H1 (cell line): ENCODE measurements around the gene TMEM134. TPM values are rescaled to one million over a fixed set of nuclear protein-coding genes. Genes with fewer than 3 reads are reported as not detected.

Source experiments
- CTCF ChIA-PET: fragments of 300-600 bp; sonication (Branson Sonifier 250); formaldehyde crosslinking; loops from one replicate; lab custom pipeline; 2021; ENCODE audit not compliant: partially characterized antibody; lab: Charles Lee
- POLR2A ChIA-PET: fragments of 300-600 bp; sonication (Branson Sonifier 250); formaldehyde crosslinking; loops from one replicate; lab custom pipeline; 2021; ENCODE audit warnings: inconsistent platforms; ENCODE audit not compliant: partially characterized antibody; lab: Charles Lee
- DNase-seq, 2 experiments: peaks; one replicate each; pipeline versions ENCODE4 v3.0.0 to v3.0.0-alpha.2; 2010 to 2022; ENCODE audit warnings: low spot score in 2 of 2, low read depth in 1 of 2, mixed read lengths in 1 of 2
- FAIRE-seq: peaks from 2 replicates; lab custom pipeline; 2011; peaks lifted over from hg19 to GRCh38; lab: Jason Lieb, UNC
- H2AFZ ChIP-seq: 2 replicates; pipeline ENCODE4 v1.8.1; 2012; ENCODE audit warnings: low read length, inconsistent platforms
- H2AK5ac ChIP-seq: 2 replicates; pipeline ENCODE4 v1.6.1; 2013; ENCODE audit warnings: low read depth, low read length
- H2BK120ac ChIP-seq: replicated peaks from 2 replicates; pipeline ENCODE3; 2013; ENCODE audit warnings: low read depth, low read length, inconsistent platforms
- H2BK12ac ChIP-seq: 2 replicates; pipeline ENCODE4 v1.6.1; 2013; ENCODE audit warnings: low read depth, low read length
- H2BK15ac ChIP-seq: 2 replicates; pipeline ENCODE4 v1.6.1; 2013; ENCODE audit warnings: low read length
- H2BK20ac ChIP-seq: 2 replicates; pipeline ENCODE4 v1.6.1; 2013; ENCODE audit warnings: low read length
- H2BK5ac ChIP-seq: 2 replicates; pipeline ENCODE4 v1.6.1; 2013; ENCODE audit warnings: low read depth, low read length
- H3K14ac ChIP-seq: 2 replicates; pipeline ENCODE4 v1.6.1; 2013; ENCODE audit warnings: inconsistent platforms; ENCODE audit not compliant: insufficient read length
- H3K18ac ChIP-seq: 2 replicates; pipeline ENCODE4 v1.6.1; 2013; ENCODE audit warnings: low read length; ENCODE audit errors: extremely low read depth
- H3K23ac ChIP-seq: 2 replicates; pipeline ENCODE4 v1.6.1; 2013; ENCODE audit warnings: inconsistent platforms; ENCODE audit not compliant: insufficient read length
- H3K23me2 ChIP-seq: 2 replicates; pipeline ENCODE4 v1.6.1; 2013; ENCODE audit warnings: low read depth, low read length
- H3K27ac ChIP-seq: 2 replicates; pipeline ENCODE4 v1.6.1; 2011; ENCODE audit warnings: low read depth, low read length, inconsistent platforms
- H3K27me3 ChIP-seq, 4 experiments: replicated peaks in 1 of 4; 1 replicate in 1 of 4; 2 replicates in 3 of 4; pipeline versions ENCODE4 v1.6.1 to v1.8.1; 2011 to 2013; ENCODE audit warnings: low read length in 3 of 4, mild to moderate bottlenecking in 3 of 4, inconsistent platforms in 2 of 4, mixed read lengths in 2 of 4, moderate library complexity in 1 of 4; ENCODE audit not compliant: control insufficient read depth in 3 of 4, insufficient read depth in 3 of 4; ENCODE audit errors: extremely low read depth in 1 of 4
- H3K36me3 ChIP-seq, 4 experiments: 2 replicates each; pipeline versions ENCODE4 v1.6.1 to v1.8.1; 2011 to 2013; ENCODE audit warnings: mild to moderate bottlenecking in 4 of 4, low read length in 3 of 4, moderate library complexity in 2 of 4, control low read depth in 1 of 4, inconsistent platforms in 1 of 4; ENCODE audit not compliant: insufficient read depth in 4 of 4, control insufficient read depth in 2 of 4
- H3K4ac ChIP-seq: replicated peaks from 2 replicates; pipeline ENCODE3; 2013; ENCODE audit warnings: low read length, low read depth, mixed read lengths, inconsistent platforms; ENCODE audit not compliant: insufficient read length
- H3K4me1 ChIP-seq, 4 experiments: replicated peaks in 1 of 4; 1 replicate in 1 of 4; 2 replicates in 3 of 4; pipeline versions ENCODE4 v1.6.1 to v1.8.1; 2011 to 2013; ENCODE audit warnings: low read length in 3 of 4, inconsistent platforms in 2 of 4, mixed read lengths in 1 of 4; ENCODE audit not compliant: insufficient read depth in 4 of 4, control insufficient read depth in 3 of 4
- H3K4me2 ChIP-seq, 2 experiments: 2 replicates each; pipeline versions ENCODE4 v1.6.1 to v1.8.1; 2011 to 2013; ENCODE audit warnings: low read depth in 2 of 2, low read length in 2 of 2, control low read depth in 1 of 2, inconsistent platforms in 1 of 2, mild to moderate bottlenecking in 1 of 2; ENCODE audit not compliant: insufficient read depth in 1 of 2
- H3K4me3 ChIP-seq, 4 experiments: fragments of 200-600, 300-600 bp in 1 of 4; sonication (generic), shearing (Covaris generic), sonication (Bioruptor Twin) in 1 of 4; 2 replicates each; pipeline versions ENCODE4 v1.5.1 to v1.8.1; 2011 to 2016; ENCODE audit warnings: low read length in 4 of 4, low read depth in 3 of 4, control low read depth in 2 of 4, inconsistent platforms in 2 of 4, mild to moderate bottlenecking in 2 of 4, mixed read lengths in 1 of 4, moderate library complexity in 1 of 4; ENCODE audit not compliant: insufficient read depth in 2 of 4; ENCODE audit errors: extremely low read depth in 1 of 4
- H3K56ac ChIP-seq: replicated peaks from 2 replicates; pipeline ENCODE3; 2013; ENCODE audit warnings: low read depth, mild to moderate bottlenecking, mixed read lengths, low read length, inconsistent platforms; ENCODE audit not compliant: insufficient read length
- H3K79me1 ChIP-seq: 2 replicates; pipeline ENCODE4 v1.6.1; 2013; ENCODE audit warnings: low read depth, low read length, control low read depth
- H3K79me2 ChIP-seq, 2 experiments: 2 replicates each; pipeline versions ENCODE4 v1.6.1 to v1.8.1; 2012 to 2013; ENCODE audit warnings: low read length in 2 of 2, mild to moderate bottlenecking in 2 of 2, inconsistent platforms in 1 of 2; ENCODE audit not compliant: insufficient read depth in 2 of 2, control insufficient read depth in 1 of 2
- H3K9ac ChIP-seq, 4 experiments: replicated peaks in 1 of 4; 1 replicate in 1 of 4; 2 replicates in 3 of 4; pipeline versions ENCODE4 v1.6.1 to v1.8.1; 2011 to 2013; ENCODE audit warnings: low read depth in 3 of 4, low read length in 3 of 4, control low read depth in 2 of 4, mild to moderate bottlenecking in 2 of 4, moderate library complexity in 2 of 4, inconsistent platforms in 1 of 4; ENCODE audit errors: extremely low read depth in 1 of 4
- H3K9me3 ChIP-seq, 2 experiments: 2 replicates each; pipeline versions ENCODE4 v1.6.1 to v1.8.1; 2012 to 2013; ENCODE audit warnings: mild to moderate bottlenecking in 2 of 2, moderate library complexity in 2 of 2, control low read depth in 1 of 2, inconsistent platforms in 1 of 2, low read depth in 1 of 2, low read length in 1 of 2, mixed read lengths in 1 of 2; ENCODE audit not compliant: insufficient read depth in 2 of 2
- H4K20me1 ChIP-seq, 2 experiments: replicated peaks in 1 of 2; 2 replicates each; pipeline versions ENCODE3 to v1.8.1; 2011 to 2013; ENCODE audit warnings: inconsistent platforms in 2 of 2, low read length in 2 of 2, mild to moderate bottlenecking in 1 of 2; ENCODE audit not compliant: insufficient read depth in 2 of 2, control insufficient read depth in 1 of 2
- H4K5ac ChIP-seq: 2 replicates; pipeline ENCODE4 v1.6.1; 2013; ENCODE audit warnings: low read length, low read depth, mixed read lengths, inconsistent platforms; ENCODE audit not compliant: insufficient read length
- H4K8ac ChIP-seq: 2 replicates; pipeline ENCODE4 v1.8.0; 2013; ENCODE audit warnings: mild to moderate bottlenecking, moderate library complexity, low read length, inconsistent platforms; ENCODE audit not compliant: insufficient read depth; ENCODE audit errors: extremely low read depth
- H4K91ac ChIP-seq: replicated peaks from 2 replicates; pipeline ENCODE3; 2013; ENCODE audit warnings: low read length, mixed read lengths, inconsistent platforms; ENCODE audit not compliant: insufficient read length
- CREB1 ChIP-seq: IDR thresholded peaks from 2 replicates; pipeline ENCODE4 v1.6.1; 2012; ENCODE audit warnings: inconsistent platforms
- FOSL1 ChIP-seq: IDR thresholded peaks from 2 replicates; pipeline ENCODE4 v1.6.1; 2011; ENCODE audit warnings: mild to moderate bottlenecking, low read depth, low read length, moderate library complexity; ENCODE audit not compliant: insufficient read depth
- KDM4A ChIP-seq: IDR thresholded peaks from one replicate; pipeline ENCODE4 v1.7.1; 2012; ENCODE audit warnings: low read depth, mild to moderate bottlenecking, moderate library complexity, low read length, inconsistent platforms; ENCODE audit not compliant: severe bottlenecking
- MAFK ChIP-seq: IDR thresholded peaks from 2 replicates; pipeline ENCODE4 v1.6.1; 2012; ENCODE audit warnings: low read depth, mild to moderate bottlenecking, improper control_type of control experiment, low read length
- PHF8 ChIP-seq: fragments of 200-600 bp; sonication (generic); conservative IDR thresholded peaks from 2 replicates; pipeline ENCODE4 v1.7.1; 2012; ENCODE audit warnings: low read depth, mild to moderate bottlenecking, inconsistent platforms, low read length, moderate library complexity
- WGBS, 2 experiments: shearing (Covaris generic) in 1 of 2; methylation state at CpG; one replicate each; pipeline versions ENCODE4 v1.1.6 to v1.1.7; 2013 to 2015; ENCODE audit warnings: low lambda C conversion rate in 2 of 2, mixed read lengths in 2 of 2, inconsistent platforms in 1 of 2, low coverage in 1 of 2, missing lambda C conversion rate in 1 of 2; ENCODE audit not compliant: insufficient replicate concordance in 2 of 2, insufficient coverage in 1 of 2, insufficient read length in 1 of 2; ENCODE audit errors: extremely low coverage in 1 of 2, missing lambda C conversion rate in 1 of 2; 5-methylcytosine and 5-hydroxymethylcytosine counted together
- polyA plus RNA-seq, 7 experiments: library from polyadenylated mRNA; depleted of rRNA in 3 of 7; stranded (reverse) in 5 of 7; unstranded in 2 of 7; fragments of >200 nt in 5 of 7; fragments of 200-250 nt in 2 of 7; gene quantifications; 1 replicate in 5 of 7; 2 replicates in 1 of 7; 4 replicates in 1 of 7; pipeline versions ENCODE4 v1.2.1 to v1.2.3, GENCODE V29; 2011 to 2013; ENCODE audit warnings: missing spikeins in 2 of 7, mixed read lengths in 2 of 7
- total RNA-seq: library from RNA; stranded (reverse); fragmentation: NEBNext Ultra II Directional; extraction: Animal tissue kit (Norgen Biotek cat#: 25700); gene quantifications from 2 replicates; pipeline ENCODE4 v1.2.1, GENCODE V29; 2021

Gene TMEM134
- total and polyA plus RNA-seq, 2 of the 8 experiments (the other 6 are each of a cell fraction or from before 2014, with no cell fraction given) = 32.4 to 229 TPM

DNA sequence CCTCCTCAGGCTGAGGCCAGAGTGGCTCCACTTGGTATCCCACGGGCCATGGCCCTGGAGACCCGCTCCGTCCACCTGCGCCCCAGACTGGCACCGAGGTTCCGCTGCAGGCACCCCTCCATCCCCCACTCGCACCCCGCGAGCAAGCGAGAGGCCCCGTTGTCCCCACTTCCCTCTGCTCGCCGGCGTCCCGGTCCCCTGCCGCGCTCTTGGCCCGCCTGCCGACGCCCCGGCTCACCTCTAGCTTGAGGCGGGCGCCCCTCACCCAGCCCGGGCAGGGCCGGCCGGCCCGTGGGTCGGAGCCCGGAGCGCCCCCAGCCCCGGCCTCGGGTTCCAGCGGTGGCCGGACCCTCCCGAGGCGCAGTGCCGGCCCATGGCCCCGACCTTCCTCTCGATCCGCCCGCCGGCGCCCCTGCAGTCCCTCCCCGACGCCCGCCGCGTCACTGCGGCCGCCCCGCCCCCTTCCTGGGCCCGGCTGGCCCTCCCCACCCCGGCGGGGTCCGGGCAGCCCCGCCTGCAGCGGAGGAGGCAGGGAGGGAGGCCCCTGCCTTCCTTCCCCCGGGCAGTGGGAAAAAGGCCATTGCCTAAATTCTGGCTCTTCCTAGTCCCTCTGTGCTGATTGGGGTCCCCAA lies 36.0 kb upstream of the TMEM134 start, which contains the start of gene PITPNM1:
Gene PITPNM1, minus strand, starts transcription at position 414 of the 632 bp plus-strand sequence. CDS start 1,183 bp downstream, outside the sequence.
- H3K23me2 ChIP-seq = peaks cover 23% of the 10 kb centered on the region
- H3K4me2 ChIP-seq = peak within 1 kb of the TSS; percentile 70 to 98
- H3K4ac ChIP-seq = no peak within 1 kb of the TSS
- H3K27me3 ChIP-seq = peaks cover 0 to 8% (median 4%) of the 10 kb centered on the region in 4 experiments; a peak in 3 of 7 replicates
- no peak within 1 kb of the TSS; the same call in 1 of the 2 replicates for H2AK5ac ChIP-seq
- peak within 1 kb of the TSS in 3 of 4 experiments; percentile 29 to 61 (median 38); a peak in 5 of 7 replicates for H3K9ac ChIP-seq
- peak; percentile 53; the same call in 1 of the 2 replicates for TF ChIP-seq PHF8
- peak; percentile 19 for TF ChIP-seq KDM4A
- no peak for TF ChIP-seq MAFK
- TF ChIP-seq CREB1 = peak; percentile 69
- TF ChIP-seq FOSL1 = no peak
- no peak within 1 kb of the TSS; the same call in 1 of the 2 replicates for H2BK15ac ChIP-seq
- H3K18ac ChIP-seq = peak within 1 kb of the TSS; percentile 78
- no peak within 1 kb of the TSS for H3K56ac ChIP-seq
- no peak within 1 kb of the TSS for H3K27ac ChIP-seq
- no peak for FAIRE-seq
- 0 out of 4 replicates have a peak, but pooled peaks cover 0 to 8% of the 10 kb centered on the region in 2 experiments for H3K79me2 ChIP-seq
- H2BK12ac ChIP-seq = no peak within 1 kb of the TSS
- no peak within 1 kb of the TSS for H2BK120ac ChIP-seq
- no peak within 1 kb of the TSS for H3K23ac ChIP-seq
- H4K20me1 ChIP-seq = peaks cover 6 to 16% of the 10 kb centered on the region in 2 experiments
- H3K36me3 ChIP-seq = peaks cover 0 to 8% (median under 1%) of the 10 kb centered on the region in 4 experiments; a peak in 5 of 8 replicates
- WGBS, 2 experiments = 4% methylated on average over 18 of the region's 58 CpGs; no CpG with 5 or more reads in 1 of the 2 experiments
- peak within 1 kb of the TSS; percentile 46 for H4K91ac ChIP-seq
- POLR2A ChIA-PET = interaction anchor here (0.6 to 1.5 kb wide), 6 partner anchors 14 to 134 kb away, joined by 3 to 4 read pairs (median 3); partner anchors contain the start of gene TMEM134
- H2BK20ac ChIP-seq = no peak within 1 kb of the TSS
- H2AFZ ChIP-seq = peak within 1 kb of the TSS; percentile 26; the same call in 1 of the 2 replicates
- no peak within 1 kb of the TSS for H4K8ac ChIP-seq
- no peaks in the 10 kb centered on the region for H3K9me3 ChIP-seq
- no peaks in the 10 kb centered on the region for H3K79me1 ChIP-seq
- CTCF ChIA-PET = interaction anchor here (0.8 to 2.0 kb wide), 7 partner anchors 10 to 118 kb away, joined by 3 to 8 read pairs (median 3); partner anchors contain the start of gene CABP4
- H4K5ac ChIP-seq = no peak within 1 kb of the TSS
- DNase-seq = peak in 1 of 2 experiments; percentile 88
- H3K4me1 ChIP-seq = peaks cover 0 to 30% (median 10%) of the 10 kb centered on the region in 4 experiments; a peak in 6 of 7 replicates
- no peak within 1 kb of the TSS for H3K14ac ChIP-seq
- peak within 1 kb of the TSS; percentile 69 to 94 (median 75) for H3K4me3 ChIP-seq
- no peak within 1 kb of the TSS; the same call in 1 of the 2 replicates for H2BK5ac ChIP-seq
